HG03342 (cell line): ENCODE results near the gene AGRP.
"Not testable (repeated sequence)": the region's sequence is repeated elsewhere in the genome, so short reads cannot be mapped to it uniquely, and the experiment has no call there.

Experiments used
- ATAC-seq: cut with Tn5 transposase; IDR thresholded peaks from one replicate; pipeline ENCODE4 v1.9.1; 2021; ENCODE audit warnings: mild to moderate bottlenecking, moderate library complexity; ENCODE audit not compliant: unreplicated experiment

Gene AGRP

DNA sequence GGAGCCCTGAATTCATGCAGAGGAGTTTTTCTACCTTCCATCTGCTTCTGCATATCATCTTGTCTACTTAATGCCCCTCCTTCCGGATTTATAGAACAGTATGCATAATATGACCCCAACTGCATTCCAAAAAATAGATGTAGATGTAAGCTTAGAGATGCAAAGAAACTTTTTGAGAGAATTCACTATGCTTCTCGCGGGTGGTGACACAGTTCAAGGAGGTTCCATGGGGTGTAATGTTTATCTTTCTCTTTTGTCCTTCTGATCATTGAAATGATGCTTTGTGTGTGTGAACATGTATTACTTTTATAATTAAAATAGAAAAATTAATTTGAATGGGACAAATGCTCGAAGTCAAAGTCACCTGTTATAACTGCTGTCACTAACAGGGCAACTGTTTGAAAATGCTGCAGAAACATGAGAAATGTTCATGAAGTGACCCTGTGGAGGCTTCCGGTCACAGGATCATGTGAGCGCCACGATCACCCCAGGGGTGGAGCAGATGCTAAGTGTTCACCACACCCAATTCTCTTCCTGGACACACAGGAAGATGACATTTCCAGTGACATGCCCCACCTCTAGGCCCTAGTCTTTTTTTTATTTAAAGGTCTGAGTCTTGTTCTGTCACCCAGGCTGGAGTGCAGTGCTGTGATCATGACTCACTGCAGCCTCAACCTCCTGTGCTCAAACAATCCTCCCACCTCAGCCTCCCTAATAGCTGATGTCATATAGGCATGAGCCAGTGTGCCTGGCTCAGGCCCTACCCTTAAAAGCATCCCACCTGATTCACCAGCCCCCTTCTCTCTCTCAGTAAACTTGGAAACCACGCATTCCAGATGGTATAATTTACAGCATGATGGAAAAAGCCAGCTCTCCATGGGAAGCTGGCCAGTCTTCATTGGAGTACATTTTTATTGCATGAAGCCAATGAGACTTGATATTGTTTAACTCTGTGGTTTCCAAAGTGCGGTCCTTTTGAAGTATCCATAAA, 21.0 kb upstream of the AGRP start:
- no peak for ATAC-seq

DNA sequence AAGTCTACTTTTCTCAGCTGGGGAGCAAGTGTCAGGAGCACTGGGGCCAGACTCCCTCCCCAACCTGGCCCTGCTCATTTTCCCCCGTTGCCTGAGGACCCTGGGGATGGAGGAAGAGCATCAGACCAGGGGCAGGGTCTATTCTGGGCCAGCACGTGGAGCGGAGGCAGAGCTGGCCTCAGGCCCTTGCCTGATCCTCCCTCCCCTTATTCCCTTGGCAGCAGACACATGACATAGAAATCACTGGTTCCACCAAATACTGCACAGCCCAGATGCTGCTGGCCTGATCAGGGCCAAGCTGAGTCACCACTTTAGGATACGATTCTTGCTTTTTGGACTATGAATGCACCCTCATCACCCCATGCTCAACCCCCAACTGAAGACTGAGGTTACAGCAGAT, 15.8 kb upstream of the AGRP start:
- no peak for ATAC-seq

DNA sequence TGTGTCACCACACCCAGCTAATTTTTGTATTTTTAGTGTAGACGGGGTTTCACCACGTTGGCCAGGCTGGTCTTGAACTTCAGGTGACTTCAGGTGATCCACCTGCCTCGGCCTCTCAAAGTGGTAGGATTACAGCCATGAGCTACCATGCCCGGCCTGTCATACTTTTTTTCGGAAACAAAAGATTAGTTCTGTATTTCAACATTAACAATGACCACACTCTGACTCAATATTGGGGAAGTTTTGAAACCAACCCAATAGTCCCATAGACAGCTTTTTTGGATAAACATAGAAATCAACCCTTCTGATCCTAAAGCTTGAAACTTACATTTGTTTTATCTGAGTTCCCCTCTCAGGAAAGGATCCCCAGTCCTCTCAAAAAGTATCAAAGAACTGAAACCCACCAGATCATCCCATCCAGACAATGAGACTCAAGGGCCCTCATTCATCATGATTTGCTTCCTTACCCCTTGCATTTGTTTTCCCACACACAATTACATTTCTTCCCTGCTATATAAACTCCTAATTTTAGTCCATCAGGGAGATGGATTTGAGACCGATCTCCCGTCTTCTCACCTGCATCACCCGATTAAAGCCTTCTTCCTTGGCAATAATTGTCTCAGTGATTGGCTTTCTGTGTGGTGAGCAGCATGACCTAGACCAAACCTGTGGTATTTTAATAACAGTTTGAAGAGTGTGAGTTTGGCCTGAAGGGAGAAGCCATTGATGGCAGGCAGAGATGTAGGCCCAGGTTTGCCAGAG, 7.2 kb upstream of the AGRP start:
- no peak for ATAC-seq

DNA sequence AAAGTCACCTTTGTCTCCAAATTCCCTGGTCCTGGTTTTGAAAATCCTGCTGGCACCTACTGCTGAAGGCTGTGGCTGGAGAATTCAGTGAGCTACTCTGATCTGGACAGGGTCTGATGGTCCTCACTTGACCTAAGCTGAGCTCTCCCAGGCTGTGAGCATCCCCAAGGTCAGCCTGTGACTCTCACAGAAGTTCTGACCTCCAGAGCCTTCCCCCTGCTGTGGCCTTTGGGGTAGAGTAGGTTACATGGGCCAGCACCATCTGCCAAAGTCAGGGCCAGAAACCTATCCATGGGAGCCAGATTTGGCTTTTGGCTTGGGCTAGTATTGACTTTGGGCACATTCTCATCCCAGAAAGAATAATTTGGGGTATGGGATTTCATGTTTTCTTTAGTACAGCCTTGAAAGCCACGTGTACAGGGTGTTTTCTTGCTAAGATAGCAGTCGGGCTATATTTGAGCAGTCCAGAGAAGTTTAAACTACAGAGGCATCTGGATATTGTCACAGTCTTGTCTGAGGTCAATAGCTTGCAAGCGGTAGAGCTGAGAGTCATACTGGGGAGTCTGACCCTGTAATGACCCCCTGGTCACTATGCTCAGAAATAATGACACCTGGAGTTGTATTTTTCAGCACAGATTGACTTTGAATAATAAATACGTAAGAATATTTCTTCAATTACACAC, 6.2 kb upstream of the AGRP start:
- ATAC-seq, result no peak

DNA sequence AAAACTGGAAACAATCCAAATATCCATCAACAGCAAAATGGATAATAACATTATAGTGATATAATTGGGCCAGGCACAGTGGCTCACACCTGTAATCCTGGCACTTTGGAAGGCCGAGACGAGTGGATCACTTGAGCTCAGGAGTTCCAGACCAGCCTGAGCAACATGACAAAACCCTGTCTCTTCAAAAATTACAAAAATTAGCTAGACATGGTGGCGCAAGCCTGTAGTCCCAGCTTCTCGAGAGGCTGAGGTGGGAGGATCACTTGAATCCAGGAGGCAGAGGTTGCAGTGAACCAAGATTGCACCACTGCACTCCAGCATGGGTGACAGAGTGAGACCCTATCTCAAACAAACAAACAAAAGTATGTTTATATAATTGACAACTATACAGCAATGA, 4.2 kb upstream of the AGRP start:
- not testable (repeated sequence) for ATAC-seq

DNA sequence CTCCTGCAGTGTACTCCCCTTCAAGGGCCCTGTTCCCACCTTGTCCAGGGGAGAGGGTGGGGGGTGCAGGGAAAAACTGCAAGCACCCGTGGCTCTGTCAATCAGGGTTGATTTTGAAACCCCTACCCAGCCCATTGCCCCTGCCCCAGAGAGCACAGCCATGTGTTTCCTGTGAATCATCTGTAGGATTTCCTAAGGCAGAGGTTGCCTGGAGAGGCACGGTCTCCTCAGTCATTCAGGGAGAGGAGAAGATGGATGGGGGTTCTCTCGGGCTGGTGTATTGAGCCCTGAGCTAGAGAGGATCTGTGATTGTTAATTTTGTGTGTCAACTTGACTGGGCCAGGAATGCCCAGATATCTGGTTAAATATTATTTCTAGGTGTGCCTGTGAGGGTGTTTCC, 3.5 kb upstream of the AGRP start:
- no peak for ATAC-seq

DNA sequence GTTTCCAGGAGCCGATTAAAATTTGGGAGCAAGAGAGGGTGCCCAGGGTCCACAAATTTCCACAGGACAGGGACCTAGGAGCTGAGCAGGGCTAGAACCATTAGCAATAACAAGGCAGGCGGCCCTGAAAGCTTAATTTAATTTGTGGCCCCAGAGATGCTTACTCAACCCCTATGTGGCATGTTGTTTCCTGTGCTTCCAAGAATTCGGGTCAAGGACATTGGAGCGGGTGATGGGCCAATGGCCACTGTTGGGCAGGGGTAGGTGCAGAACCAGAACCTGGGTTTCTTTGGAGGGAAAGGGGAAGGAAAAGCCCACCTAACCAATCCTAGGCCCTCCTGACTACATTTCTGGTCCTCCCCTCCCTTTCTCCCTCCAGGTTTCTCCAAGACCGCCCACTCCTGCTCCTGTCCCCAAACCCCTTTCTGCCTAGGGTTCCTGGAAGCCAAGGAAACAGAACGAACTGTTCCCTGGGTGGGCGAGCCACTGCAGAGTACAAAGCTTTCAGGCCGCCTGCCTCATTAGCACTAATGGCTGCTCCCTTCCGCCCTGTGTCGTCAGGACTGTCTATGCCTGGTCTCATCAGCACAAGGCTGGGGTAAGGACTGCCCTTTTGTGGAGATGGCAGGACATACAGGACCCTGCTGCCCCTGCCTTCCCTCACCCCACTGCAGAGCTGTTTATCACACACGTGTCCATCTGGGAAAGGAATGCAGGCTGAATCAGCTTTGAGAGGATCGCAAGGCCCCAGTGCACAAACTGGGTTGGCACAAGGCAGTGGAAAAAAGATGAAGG, 581 bp upstream of the AGRP start:
- ATAC-seq, result no peak

DNA sequence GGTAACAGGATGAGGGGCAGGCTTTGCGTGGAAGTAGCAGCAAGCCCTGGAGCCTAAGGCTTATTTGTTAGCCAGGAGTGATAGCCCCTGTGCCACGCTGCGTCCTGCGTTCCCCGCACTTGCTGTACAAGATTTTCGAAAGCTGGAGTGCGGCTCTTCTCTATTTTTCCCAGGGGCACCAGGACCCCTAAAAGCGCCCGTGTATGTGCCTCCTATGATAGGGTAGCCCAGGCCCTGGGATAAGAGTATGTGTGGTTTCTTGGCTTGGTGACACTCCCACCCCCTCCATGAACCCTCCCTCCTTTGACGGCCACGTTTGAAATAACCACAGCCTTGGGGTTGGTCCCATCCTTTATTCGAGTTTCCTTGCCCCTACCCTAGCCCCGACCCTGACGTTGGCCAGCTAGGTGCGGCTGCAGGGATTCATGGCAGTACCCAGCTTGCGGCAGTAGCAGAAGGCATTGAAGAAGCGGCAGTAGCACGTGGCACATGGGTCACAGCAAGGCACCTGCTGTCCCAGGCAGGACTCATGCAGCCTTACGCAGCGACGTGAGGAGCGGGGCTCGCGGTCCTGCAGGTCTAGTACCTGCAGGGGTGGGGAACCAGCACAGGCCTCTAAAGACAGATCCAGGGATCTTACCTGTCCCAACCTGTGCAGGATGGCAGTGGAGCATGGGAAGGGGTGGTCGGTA, 968 bp downstream of the AGRP start:
- ATAC-seq, result no peak

DNA sequence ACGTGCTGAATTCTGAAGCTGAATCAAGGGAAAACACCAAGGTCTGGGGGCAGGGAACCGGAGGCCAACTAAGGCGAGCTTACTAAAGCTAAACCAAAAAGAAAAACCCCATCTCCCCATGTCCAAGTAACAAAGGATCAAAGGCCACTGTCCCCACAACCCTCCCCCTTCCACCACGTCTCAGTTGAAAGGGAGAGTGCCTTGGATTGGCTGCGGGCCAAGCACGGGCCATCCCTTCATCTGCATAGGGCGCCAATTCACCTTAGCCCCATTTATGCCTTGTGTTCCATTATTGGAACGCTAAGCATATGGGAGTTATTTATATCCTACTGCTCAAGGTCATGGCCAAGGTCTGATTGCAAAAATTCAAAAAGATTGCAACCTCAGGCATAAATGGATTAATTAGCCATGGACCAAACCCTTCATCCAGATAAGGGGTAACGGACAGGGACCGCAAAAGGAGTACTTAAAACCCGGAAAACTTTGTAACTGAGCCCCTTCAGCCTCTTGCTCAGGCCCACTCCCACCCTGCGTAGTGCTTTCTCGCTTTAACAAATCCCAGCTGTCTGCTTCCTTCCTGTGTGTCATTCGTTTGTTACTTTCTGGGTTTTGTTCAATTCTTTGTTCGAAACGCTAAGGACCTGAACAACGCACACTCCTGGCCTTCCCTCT, 1.6 kb downstream of the AGRP start:
- peak; percentile 5 for ATAC-seq

DNA sequence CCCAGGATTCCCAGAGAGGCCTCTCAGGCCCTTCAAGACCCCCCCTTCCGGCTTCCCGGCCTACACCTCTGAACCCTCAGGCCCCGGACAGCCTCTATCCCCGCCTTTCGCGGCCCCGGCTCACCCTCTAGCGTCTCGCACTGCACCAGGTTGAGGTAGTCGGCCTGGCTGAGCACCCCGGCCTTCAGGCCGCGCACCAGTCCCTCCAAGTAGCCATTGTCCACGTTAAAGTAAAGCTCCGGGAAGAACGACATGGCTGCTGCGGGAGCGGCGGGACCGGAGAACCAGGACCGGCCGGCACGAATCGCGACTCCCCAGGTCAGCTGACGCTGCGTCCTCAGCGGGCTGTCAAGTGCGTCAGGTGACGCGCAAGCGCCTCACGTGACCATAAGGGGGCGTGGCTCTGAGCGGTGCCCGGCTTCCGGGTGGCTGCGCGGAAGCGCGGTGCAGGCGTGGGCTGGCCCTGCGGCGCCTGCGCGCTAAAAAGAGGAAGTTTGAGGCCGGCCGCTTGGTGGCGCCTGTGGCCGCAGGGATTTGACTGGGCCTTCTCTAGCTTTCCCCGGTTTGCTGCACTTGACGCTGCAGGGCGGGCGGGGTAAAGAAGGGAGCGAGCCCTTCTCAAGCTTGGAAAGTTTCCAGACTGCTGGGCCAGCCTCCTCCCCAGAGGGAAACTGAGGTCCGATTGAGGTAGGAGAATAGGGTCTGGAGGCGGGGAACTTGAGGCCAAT, 2.4 kb downstream of the AGRP start, which contains the start of gene ATP6V0D1:
ATP6V0D1 (minus strand) TSS at position 325 of the 728 bp plus-strand sequence; CDS start at position 254, 71 bp downstream.
- peak; percentile 90 for ATAC-seq

DNA sequence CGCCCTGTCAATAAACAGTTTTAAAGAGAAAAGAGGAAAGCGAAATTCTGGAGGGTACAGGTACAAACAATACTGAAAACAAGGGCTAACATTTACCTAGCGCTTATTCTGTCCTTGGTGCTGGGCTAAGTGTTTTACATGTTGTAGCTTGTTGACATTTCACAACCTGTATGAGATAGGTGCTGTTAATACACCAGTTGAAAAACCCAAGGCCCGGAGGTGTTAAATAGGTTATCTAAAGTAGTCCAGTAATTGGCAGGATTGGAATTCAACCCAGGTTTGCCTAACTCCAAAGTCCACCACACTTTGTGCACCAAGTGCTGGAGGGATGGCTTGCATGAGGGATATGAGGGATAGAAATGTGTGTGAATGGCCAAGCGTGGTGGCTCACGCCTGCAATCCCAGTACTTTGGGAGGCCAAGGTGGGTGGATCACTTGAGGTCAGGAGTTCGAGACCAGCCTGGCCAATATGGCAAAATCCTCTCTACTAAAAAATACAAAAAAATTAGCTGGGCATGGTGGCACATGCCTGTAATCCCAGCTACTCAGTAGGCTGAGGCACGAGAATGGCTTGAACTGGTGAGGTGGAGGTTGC, 5.3 kb downstream of the AGRP start:
- ATAC-seq, result no peak

DNA sequence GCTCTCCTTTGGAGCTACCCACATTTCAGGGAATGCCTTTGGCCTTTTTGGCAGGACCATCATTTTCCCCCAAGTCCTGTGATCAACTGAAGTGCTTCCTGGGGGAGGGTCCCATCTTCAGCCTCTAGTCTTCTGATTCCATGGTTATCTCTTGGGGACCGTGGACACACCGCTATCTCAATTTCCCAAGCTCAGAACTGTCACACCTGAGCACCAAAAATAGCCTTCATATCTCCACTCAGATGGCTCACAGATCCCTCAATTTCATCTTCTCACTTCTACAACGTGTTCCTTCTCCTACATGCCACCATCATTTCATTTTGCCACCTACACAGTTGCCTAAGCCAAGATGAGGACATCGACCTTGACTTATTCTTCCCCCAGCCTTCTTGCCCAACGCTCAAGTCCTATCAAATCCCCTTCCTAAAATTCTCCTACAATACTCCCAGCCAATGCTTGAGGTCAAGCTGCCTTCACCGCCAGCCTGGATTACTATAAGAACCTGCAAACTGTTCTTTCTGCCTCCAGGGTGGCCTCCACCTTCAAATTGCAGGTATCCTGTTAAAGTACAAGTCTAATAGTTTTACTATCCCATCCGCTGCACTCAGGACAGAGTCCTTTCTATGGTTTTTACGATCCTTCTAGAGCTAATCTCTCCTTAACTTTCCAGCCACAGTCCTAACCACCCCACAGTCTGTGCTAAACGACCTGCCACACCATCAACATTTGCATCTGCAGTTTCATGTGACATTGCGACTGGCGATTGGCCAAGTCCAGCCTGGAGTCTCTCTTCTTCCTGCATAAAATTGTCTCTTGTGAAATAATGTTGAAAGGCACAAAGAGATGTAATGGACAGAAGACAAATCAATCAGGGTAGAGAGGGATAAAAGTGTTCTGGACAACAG, 8.5 kb downstream of the AGRP start:
- ATAC-seq, result no peak

DNA sequence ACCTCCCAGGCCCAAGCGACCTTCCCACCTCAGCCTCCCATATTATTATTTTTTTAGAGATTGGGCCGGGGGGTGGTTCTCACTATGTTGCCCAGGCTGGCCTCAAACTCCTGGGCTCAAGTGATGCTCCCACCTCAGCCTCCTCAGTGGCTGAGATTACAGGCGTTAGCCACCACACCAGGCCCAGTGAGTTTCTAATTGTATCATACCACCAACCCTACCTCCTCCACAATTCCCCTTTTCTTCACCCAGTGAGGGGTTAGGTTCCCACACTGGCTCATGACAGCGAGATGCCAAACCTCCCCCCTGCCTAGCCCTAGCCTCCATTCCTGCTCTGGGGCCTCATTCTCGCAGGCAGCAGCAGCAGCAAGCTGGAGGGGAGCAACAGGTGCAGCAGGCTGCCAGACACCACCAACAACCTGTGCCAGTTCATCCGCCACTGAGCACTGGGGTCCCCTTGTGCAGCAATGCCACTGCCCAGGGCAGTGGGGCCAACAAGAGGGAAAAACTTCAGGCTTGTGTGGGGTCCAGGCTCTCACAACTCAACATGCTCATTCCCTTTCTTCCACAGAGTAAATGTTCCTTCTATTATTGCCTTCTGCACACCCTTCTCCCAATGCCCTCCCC, 11.5 kb downstream of the AGRP start:
- ATAC-seq, result no peak

DNA sequence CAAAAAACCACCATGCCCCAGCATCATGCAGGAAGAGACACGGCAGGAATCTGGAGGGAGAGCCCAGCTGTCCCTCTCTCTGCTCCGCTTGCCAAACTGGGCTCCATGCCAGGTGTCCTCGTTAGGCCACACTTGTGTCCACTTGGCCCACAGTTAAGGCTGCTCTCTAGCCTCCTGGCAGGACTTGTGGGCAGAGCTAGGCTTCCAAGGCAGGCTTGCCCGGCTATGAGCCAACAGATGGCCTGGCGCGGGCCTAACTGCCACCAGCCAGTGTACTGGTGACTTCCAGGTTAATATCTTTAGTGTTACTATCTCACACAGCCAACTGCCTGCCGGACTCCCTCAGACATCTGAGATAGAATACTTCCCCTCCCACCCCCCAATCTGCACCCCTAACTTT, 13.0 kb downstream of the AGRP start:
- no peak for ATAC-seq

DNA sequence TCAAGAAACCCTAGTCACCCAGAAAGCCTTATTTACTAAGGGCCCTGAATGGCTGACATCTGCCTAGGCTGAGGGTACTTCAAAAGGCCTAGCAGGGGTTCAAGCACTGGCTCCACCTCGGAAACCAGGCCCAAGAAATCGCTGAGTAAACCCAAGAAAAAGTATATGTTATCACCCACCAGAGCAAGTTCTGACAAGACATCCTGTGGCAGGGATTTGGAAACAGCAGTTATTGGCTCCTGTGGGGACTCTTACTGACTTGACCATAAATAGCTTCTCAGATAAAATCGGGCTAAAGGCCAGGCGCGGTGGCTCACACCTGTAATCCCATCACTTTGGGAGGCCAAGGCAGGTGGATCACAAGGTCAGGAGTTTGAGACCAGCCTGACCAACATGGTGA, 14.6 kb downstream of the AGRP start:
- ATAC-seq, result no peak

DNA sequence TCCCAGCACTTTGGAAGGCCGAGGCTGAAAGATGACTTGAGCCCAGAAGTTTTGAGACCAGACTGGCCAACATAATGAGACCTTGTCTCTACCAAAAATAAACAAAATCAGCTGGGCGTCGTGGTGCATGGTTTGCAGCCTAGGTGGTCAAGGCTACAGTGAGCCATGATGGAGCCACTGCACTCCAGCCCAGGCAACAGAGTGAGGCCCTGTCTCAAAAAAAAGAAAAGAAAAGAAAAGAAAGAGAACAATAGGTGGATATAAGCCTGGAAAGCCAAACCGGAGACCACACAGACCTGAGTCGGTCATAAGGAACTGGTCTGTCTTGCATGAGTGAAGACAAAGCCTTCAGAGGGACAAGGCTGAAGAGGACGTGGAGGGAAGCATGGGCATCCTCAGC, 16.8 kb downstream of the AGRP start:
- ATAC-seq, result no peak

DNA sequence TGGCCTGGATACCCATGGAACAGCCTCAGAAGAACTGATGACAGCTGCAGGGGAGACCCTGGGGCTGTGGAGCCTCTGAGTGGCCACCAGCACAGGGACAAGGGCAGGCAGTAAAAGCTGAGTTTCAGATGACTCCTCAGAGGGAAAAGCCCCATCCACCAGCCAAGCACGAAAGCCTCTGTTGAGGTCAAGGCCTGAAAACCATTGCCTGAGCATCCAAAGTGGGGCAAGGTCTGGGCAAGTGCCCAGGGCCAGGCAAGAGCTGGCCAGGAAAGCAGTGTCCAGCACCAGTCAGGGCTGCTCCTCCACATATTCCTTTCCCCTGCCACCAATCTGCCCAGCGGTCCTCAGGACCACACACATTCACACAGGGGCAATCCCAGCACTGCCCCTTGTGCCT, 18.8 kb downstream of the AGRP start:
- ATAC-seq, result no peak
